GM12801 (cell line): ENCODE data around the gene CD200R1L.

Experiments
- TF ChIP-seq, protein P1 (sequence below): IDR thresholded peaks from one replicate; pipeline ENCODE4 v1.5.1; 2011; ENCODE audit warnings: control low read depth; ENCODE audit not compliant: insufficient read length; ENCODE audit errors: extremely low read depth

The CD200R1L gene

GRCh38 chr3:112811917-112812660 lies 34.6 kb downstream of the CD200R1L start:
- TF ChIP-seq, protein P1, sequence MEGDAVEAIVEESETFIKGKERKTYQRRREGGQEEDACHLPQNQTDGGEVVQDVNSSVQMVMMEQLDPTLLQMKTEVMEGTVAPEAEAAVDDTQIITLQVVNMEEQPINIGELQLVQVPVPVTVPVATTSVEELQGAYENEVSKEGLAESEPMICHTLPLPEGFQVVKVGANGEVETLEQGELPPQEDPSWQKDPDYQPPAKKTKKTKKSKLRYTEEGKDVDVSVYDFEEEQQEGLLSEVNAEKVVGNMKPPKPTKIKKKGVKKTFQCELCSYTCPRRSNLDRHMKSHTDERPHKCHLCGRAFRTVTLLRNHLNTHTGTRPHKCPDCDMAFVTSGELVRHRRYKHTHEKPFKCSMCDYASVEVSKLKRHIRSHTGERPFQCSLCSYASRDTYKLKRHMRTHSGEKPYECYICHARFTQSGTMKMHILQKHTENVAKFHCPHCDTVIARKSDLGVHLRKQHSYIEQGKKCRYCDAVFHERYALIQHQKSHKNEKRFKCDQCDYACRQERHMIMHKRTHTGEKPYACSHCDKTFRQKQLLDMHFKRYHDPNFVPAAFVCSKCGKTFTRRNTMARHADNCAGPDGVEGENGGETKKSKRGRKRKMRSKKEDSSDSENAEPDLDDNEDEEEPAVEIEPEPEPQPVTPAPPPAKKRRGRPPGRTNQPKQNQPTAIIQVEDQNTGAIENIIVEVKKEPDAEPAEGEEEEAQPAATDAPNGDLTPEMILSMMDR = no peak

DNA sequence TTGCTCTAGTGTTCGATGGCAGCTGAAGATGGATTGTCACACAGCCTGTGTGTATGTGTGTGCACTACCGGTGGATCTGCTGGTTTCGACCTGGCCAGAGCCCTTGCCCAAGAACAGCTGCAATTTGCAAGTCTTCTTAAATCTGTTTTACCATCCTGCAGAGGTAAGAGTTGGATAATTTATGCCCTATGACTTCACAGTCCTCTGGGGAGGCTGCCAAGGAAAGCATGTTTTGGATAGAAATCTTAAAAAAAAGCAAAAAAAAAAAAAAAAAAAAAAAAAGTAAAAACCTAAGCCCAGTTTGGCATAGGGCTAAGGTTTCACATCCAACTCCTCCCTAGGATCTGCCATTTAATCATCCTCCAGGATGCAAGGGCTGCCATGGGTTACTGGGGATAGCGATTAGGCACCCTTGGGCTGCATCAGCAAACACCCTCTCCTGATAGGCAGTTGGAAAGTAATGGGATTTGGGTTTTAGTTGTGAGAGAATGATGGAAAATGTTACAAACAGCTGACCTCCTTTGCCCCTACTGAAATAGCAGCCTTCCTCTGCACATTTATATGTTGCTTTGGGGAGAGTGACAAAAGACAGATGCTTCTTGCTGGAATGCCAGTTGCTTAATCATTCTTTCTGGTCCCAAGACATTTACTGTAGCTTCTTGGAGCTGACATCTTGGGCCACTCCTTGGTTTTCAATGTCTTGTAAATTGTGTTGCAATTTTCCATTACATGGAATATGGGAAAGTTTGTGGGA lies 35.4 kb downstream of the CD200R1L start:
- TF ChIP-seq, protein P1 = no peak

- TF ChIP-seq, protein P1 = no peak
Observed at GRCh38 chr3:112810561-112810960, 36.1 kb downstream of the CD200R1L start.

DNA sequence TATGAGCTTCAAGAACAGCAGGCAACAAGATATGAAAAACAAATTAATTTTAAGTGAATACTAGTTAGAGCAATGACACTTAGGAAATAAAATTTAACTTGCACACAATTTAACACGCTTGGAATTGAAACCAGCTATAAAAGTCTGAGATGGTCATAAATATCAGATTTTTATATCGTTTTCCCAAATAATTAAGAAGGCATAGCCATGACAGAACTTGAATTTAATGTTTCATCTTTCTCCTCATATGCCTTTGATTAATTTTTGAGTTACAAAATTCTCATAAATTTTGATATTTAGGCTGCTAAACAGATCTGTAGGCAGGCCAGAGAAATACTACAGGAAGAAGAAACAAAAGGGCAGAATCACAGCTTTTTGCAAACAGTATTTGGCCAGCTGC lies 38.5 kb downstream of the CD200R1L start:
- TF ChIP-seq, protein P1 = no peak

- TF ChIP-seq, protein P1 = no peak
Observed at GRCh38 chr3:112807685-112808084, 39.0 kb downstream of the CD200R1L start.

DNA sequence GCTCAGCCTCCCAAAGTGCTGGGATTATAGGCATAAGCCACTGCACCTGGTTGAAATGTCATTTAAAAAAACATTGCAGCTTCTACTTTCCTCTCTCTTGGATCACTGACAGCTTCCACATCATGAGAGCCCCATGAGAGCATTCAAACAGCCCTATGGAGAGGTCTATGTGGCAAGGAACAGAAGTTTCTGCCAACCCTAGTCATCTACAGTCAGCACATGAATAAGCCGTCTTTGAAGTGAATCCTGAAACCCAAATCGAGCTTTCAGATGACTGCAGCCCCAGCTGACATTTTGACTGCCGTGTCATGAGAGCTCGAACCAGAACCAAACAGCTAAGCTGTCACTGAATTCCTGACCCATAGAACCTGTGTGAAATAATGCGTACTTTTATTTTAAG lies 39.8 kb downstream of the CD200R1L start:
- TF ChIP-seq, protein P1 = no peak

DNA sequence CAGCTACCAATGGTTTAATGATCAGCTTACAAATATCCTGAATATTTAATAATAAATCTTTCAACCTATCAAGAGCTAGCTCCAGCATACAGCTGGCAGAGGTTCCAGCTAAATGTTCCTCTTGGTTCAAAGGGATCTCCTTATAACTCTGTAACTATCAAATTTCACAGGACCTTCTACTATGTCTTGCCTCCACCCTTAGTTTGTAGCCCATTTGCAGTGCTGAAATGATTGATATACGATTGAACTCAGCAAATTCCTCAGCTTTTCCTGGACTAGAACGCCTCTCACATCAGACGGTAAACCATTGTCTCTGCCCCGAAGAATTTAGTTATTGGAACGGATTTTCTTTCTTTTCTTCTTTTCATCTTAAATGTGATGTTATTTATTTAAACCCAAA lies 41.5 kb downstream of the CD200R1L start:
- TF ChIP-seq, protein P1 = no peak
